Stimulated activated memory B cell treated with anti-CD40 and anti-IgM and Interleukin-4, amounts not matched to agents 10 μg/mL and 1 μg/mL and 100 μg/mL, for 72 hours (primary cell): ENCODE results near the gene SCN5A.

Source experiments
- ATAC-seq: fragments of 150-1000 bp; cut with Tn5 transposase; 2 replicates; pipeline ENCODE4 v1.10.0; 2021
- H3K27ac Mint-ChIP-seq: one replicate; pipeline ENCODE4 v1.8.0; 2022; ENCODE audit warnings: mild to moderate bottlenecking, mixed read lengths
- H3K27me3 Mint-ChIP-seq: one replicate; pipeline ENCODE4 v1.8.0; 2022; ENCODE audit warnings: mixed read lengths
- H3K36me3 Mint-ChIP-seq: one replicate; pipeline ENCODE4 v1.8.0; 2022; ENCODE audit warnings: mixed read lengths
- H3K4me1 Mint-ChIP-seq: one replicate; pipeline ENCODE4 v1.8.0; 2022; ENCODE audit warnings: mixed read lengths
- H3K4me3 Mint-ChIP-seq: one replicate; pipeline ENCODE4 v1.8.0; 2022; ENCODE audit warnings: mild to moderate bottlenecking, moderate library complexity, mixed read lengths
- H3K9me3 Mint-ChIP-seq: one replicate; pipeline ENCODE4 v1.8.0; 2022; ENCODE audit warnings: mixed read lengths

Gene SCN5A

DNA sequence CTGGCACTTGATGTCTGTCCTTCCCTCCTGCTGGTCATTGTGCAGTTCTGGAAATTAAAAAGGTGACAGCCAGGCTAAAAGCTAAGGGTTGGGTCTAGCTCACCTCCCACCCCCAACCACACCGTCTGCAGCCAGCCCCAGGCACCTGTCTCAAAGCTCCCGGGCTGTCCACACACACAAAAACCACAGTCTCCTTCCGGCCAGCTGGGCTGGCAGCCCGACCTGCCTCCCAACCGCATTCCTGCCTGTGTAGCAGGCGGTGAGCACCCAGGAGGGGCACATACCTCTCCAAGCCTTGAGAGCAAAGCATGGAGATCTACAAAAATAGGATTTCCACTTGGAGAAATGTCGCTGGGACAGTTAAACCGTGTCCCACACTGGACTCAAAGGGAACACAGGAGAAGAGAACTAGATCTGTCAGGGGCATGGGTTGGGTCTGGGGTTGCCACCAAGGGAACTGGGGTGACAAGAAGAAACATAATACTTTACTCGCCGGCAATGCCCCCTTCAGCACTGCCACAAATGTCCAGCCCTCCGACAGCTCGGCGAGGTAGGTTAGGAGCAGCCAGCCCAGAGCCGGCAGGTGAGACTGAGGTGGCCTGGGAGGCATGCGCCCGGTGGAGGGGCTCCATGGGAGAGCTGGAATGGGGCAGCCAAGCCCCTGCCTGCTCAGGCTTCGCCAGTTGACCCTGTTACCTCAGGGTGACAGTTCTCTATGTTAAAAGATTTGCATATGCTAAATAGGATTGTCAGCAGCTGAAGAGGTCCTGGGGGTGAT is 101.1 kb downstream of the SCN5A start:
- H3K27me3 Mint-ChIP-seq = no peaks in the 10 kb centered on the region
- H3K36me3 Mint-ChIP-seq = no peaks in the 10 kb centered on the region
- H3K4me1 Mint-ChIP-seq = no peaks in the 10 kb centered on the region
- ATAC-seq = no peak
- no peaks in the 10 kb centered on the region for H3K9me3 Mint-ChIP-seq
- H3K4me3 Mint-ChIP-seq = no peak overlapping the region
- H3K27ac Mint-ChIP-seq = no peak overlapping the region

DNA sequence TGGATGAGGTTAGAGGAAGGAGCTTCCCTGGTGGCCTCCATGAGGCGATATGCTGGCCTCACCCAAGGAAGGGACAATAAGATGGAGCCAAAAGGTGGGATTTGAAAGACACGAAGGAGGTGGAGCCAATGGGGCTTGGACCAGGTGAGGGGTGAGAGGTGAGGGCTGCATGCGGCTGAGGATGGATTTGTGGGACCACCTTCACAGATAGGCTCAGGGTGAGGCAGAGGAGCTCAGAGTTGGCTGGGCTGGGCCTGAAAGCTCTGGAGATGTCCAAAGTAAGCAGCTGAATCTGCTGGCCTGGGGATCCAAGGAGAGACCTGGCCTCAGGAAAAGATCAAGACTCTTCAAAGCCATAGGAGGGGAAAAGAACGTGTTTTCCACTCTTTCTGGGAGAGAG is 103.5 kb downstream of the SCN5A start:
- H3K4me1 Mint-ChIP-seq = no peaks in the 10 kb centered on the region
- no peaks in the 10 kb centered on the region for H3K9me3 Mint-ChIP-seq
- no peak for ATAC-seq
- H3K27ac Mint-ChIP-seq = no peak overlapping the region
- no peaks in the 10 kb centered on the region for H3K36me3 Mint-ChIP-seq
- H3K4me3 Mint-ChIP-seq = no peak overlapping the region
- H3K27me3 Mint-ChIP-seq = no peaks in the 10 kb centered on the region

DNA sequence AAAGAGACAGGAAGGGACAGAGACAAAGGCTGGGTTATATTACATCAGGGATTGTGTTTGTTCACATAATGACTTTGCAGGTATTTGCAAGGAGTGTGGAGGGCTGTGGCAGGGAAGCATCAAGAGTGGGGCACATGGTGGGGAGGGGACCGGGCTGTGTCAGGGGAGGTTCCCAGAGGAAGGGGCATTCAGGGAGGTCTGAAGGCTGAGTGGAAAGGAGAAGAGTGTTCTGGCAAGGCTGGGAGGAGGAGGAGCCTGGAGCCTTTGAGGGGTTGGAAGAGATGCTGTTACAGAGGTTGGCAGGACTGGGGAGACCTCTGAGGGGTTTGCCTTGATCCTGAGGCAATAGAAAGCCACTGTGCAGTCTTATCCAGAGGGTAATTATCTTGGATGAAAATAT is 103.9 kb downstream of the SCN5A start:
- Mint-ChIP-seq H3K27ac (no peak overlapping the region), H3K4me3 (no peak overlapping the region), H3K4me1 (no peaks in the 10 kb centered on the region), H3K27me3 (no peaks in the 10 kb centered on the region), H3K36me3 (no peaks in the 10 kb centered on the region), H3K9me3 (no peaks in the 10 kb centered on the region)
- no peak for ATAC-seq

DNA sequence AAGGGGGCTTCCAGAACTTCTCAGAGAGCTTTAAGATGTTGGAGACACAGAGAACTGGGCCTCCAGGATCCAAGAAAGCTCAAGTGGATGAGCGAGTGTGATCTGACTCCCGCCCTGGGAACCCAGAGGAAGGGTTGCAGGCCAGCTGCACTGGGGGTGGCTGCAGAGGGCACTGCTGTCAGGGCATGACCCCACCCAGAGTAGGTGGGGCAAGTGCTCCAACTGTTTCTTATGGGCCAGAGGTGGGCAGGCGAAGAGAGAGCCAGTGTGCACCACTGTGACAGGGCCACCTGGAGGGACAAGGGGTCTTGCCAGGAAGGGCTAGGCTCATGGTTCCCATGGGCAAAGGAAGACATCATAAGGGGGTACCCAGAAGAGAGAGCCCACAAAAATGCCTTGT is 104.6 kb downstream of the SCN5A start:
- H3K27ac Mint-ChIP-seq = no peak overlapping the region
- H3K27me3 Mint-ChIP-seq = no peaks in the 10 kb centered on the region
- H3K4me1 Mint-ChIP-seq = no peaks in the 10 kb centered on the region
- ATAC-seq = no peak
- no peak overlapping the region for H3K4me3 Mint-ChIP-seq
- no peaks in the 10 kb centered on the region for H3K36me3 Mint-ChIP-seq
- H3K9me3 Mint-ChIP-seq = no peaks in the 10 kb centered on the region

DNA sequence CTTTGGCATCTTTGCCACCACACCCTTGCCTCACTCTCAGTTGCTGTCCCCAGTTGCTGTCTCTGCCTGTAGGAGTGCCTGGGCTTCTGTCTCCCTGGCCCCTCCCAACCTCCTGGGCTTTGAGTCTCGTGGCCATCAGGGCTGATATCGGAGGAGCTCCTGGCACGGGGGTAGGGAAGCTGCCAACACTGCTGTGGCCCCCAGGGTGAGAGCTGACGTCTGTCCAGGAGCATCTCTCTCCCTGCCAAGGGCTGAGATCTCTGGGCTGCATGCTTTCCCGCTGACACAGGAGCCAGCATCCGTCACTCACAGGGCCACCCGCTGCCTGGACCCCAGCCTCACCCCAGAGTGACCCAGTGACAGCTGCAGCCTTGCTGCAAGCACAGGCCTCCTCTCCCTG is 105.9 kb downstream of the SCN5A start:
- no peak for ATAC-seq
- no peak overlapping the region for H3K27ac Mint-ChIP-seq
- no peak overlapping the region for H3K4me3 Mint-ChIP-seq
- H3K27me3 Mint-ChIP-seq = no peaks in the 10 kb centered on the region
- H3K4me1 Mint-ChIP-seq = no peaks in the 10 kb centered on the region
- no peaks in the 10 kb centered on the region for H3K36me3 Mint-ChIP-seq
- H3K9me3 Mint-ChIP-seq = no peaks in the 10 kb centered on the region

DNA sequence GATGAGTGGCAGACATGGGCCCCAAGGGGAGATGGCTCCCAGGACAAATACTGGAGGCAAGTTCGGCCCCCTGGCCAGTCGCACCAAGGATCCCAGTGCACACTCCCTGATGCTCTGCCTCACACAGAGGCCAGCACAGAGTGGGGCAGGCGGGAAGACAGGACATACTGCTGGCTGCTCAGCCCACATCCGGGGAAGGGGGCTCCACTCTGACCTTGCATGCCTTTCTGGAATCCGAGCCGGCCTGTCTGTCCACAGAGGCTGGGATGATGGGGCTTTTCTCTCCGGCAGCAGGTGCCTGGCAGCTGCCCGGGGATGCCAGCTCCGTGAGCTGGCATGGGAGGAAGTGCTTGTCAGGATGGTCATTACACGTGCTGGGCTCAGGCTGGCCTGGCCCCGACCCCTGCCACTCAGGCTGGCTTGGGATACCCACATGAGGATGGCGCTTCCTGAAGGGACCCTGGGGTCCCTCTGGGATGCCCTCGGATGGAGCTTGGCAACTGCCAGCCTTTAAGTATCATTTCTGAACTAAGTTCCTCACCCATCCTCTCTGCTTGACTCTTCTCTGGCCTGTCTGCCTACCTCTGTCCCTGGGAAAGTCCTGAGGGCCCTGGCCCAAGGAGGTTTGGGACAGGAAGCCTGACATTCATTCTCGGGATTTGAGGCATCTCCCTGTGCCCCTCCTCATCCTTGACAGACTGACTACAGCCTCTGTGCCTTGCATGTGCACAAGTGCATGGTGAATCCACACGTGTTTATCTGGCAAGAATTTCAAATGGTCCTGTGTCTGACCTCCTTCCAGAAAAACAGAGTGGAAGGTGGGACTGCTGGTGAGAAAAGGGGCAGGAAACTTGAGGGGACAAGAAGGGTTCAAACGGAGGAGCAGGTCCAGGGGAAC is 106.8 kb downstream of the SCN5A start:
- no peak for ATAC-seq
- H3K9me3 Mint-ChIP-seq = no peaks in the 10 kb centered on the region
- no peaks in the 10 kb centered on the region for H3K27me3 Mint-ChIP-seq
- no peak overlapping the region for H3K4me3 Mint-ChIP-seq
- H3K36me3 Mint-ChIP-seq = no peaks in the 10 kb centered on the region
- no peaks in the 10 kb centered on the region for H3K4me1 Mint-ChIP-seq
- no peak overlapping the region for H3K27ac Mint-ChIP-seq

DNA sequence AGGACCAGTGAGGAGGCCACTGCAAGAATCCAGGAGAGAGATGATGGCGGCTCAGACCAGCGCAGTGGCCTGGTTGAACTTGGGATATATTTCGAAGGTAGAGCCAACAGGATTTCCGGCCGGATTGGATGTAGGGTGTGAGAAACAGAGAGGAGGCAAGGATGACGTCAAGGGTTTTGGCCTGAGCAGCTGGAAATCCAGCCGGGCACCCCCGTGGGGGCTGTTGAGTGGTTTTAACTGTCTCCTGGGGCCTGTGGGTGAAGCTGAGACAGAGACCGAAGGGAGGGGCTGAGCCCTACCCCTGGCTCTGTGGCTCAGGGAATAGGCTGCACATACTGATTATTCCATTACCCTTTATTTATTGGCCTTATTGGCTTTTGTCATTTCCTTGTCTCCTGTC is 107.7 kb downstream of the SCN5A start:
- no peaks in the 10 kb centered on the region for H3K4me1 Mint-ChIP-seq
- H3K27ac Mint-ChIP-seq = no peak overlapping the region
- H3K27me3 Mint-ChIP-seq = no peaks in the 10 kb centered on the region
- H3K36me3 Mint-ChIP-seq = peaks cover 3% of the 10 kb centered on the region
- no peaks in the 10 kb centered on the region for H3K9me3 Mint-ChIP-seq
- ATAC-seq = no peak
- H3K4me3 Mint-ChIP-seq = no peak overlapping the region

DNA sequence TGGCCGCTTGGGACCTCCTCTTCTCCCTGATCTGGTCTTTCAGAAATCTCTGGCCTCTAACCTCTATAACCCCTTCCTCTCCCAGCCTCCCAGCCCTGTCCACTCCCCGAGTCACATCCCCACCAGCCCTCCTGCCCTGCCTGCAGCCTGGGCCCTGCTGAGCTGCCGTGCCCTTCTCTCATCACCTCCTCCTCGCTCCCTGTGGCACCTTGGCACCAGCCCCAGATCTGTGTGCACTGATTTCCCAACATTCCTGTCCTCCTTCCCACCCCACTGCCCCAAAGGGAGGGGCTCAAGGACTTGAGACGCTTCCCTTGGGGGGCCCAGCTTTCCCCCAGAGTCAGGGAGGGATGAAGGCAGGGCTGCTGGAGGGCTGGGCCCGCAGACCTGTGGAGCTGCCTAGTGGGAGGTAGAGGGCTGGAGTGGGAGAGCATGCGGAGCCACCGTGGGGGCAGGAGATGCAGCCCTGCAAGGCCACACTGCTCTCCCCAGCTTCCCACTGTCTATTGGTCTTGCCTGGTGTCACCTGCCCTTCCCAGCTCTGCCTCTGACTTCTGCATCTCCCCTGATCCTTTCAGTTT is 110.6 kb downstream of the SCN5A start:
- Mint-ChIP-seq H3K4me3 (no peak overlapping the region), H3K4me1 (no peaks in the 10 kb centered on the region), H3K36me3 (peaks cover 23% of the 10 kb centered on the region), H3K27me3 (no peaks in the 10 kb centered on the region), H3K27ac (no peak overlapping the region), H3K9me3 (no peaks in the 10 kb centered on the region)
- ATAC-seq = no peak

DNA sequence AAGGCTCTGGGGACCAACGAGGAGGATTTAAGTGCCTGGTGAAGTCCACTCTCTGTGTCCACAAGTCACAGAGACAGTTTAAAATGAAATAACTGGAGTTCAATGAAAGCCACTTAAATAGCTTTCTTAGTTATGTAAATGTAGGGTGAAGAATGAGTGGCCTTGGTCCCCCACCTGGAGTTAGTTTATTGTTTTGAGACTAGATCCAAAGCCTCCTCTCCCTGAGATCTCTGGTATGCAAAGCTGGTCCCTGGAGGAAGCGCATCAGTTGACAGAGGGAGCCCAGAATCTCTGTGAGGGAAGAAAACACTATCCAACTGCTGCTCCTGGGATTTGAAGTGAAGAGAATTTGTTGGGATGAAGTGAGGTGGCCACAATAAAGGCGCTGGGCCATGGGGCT is 112.8 kb downstream of the SCN5A start:
- no peaks in the 10 kb centered on the region for H3K9me3 Mint-ChIP-seq
- ATAC-seq = no peak
- H3K4me1 Mint-ChIP-seq = no peaks in the 10 kb centered on the region
- peaks cover 39% of the 10 kb centered on the region for H3K36me3 Mint-ChIP-seq
- no peak overlapping the region for H3K4me3 Mint-ChIP-seq
- H3K27me3 Mint-ChIP-seq = no peaks in the 10 kb centered on the region
- no peak overlapping the region for H3K27ac Mint-ChIP-seq

DNA sequence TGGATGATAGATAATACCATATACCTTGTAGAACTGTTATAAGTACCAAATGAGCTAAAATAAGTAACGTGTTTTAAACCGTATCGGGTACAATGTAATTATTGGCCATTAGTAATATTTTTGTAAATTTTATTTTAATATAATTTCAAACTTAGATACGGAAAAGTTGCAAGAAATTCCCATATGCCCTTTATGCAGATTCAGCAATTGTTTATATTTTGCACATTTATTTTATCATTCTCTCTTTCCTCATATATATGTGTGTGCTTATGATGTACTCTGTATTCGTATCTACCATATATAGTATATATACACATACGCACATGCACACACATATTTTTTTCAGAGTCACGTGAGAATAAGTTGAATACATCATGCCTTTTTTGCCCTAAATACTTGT is 114.9 kb downstream of the SCN5A start:
- Mint-ChIP-seq H3K4me3 (no peak overlapping the region), H3K4me1 (no peaks in the 10 kb centered on the region), H3K27ac (no peak overlapping the region), H3K9me3 (no peaks in the 10 kb centered on the region), H3K27me3 (no peaks in the 10 kb centered on the region), H3K36me3 (peaks cover 55% of the 10 kb centered on the region)
- ATAC-seq = no peak

DNA sequence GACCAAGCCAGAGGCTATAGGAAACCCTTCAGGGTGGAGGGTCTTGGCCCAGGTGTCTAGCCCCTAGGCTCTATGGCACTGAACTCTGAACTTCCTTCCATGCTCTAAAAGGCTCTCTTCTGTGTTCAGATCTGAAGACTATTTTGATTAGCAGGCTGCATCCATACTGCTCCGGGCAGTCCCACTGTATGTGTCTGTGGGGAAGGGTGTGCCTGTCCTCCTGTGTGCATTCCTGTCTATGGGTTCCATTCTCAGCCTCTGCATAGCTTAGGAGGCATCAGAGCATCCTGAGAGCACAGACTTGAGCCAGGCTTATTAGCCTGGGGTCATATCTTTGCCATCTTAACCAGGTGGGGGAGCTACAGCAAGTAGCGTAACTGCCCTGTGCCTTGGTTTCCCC is 115.3 kb downstream of the SCN5A start:
- H3K9me3 Mint-ChIP-seq = no peaks in the 10 kb centered on the region
- no peak overlapping the region for H3K4me3 Mint-ChIP-seq
- H3K27me3 Mint-ChIP-seq = no peaks in the 10 kb centered on the region
- H3K4me1 Mint-ChIP-seq = no peaks in the 10 kb centered on the region
- ATAC-seq = no peak
- peaks cover 57% of the 10 kb centered on the region for H3K36me3 Mint-ChIP-seq
- H3K27ac Mint-ChIP-seq = no peak overlapping the region

DNA sequence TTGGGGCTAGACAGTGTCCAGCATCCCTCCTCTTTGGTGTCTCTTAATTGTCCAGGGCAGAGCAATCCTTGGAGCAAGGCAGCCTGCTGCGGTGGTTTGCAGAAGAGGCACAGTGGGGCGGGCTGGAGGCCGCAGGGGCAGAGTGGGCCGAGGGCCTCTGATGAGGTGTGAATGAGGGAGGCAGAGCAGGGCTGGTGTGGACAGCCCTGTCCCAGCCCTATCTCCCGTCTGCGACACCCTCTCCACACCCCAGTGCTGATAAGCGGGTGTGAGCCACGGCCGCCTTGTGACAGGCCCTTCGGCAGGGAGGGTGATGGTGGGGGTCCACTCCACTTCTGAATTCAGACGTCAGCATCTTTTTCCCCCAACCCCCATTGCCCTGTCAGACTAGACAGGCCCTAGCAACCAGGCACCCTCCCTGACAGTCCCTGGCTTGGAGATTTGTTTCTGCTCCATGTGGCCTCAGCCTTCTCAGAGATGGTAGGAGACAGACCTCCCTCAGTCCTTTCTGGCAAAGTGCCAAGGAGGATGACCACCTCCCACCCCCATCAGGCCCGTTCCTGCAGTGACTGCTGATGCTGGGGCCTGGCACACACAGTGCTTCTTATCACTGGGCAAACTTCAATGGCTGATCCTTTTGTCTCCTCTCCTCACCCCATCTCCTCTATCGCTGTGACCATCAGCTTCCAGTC is 116.1 kb downstream of the SCN5A start:
- Mint-ChIP-seq H3K36me3 (peaks cover 59% of the 10 kb centered on the region), H3K27me3 (no peaks in the 10 kb centered on the region), H3K9me3 (no peaks in the 10 kb centered on the region), H3K27ac (no peak overlapping the region), H3K4me1 (no peaks in the 10 kb centered on the region), H3K4me3 (no peak overlapping the region)
- ATAC-seq = no peak

DNA sequence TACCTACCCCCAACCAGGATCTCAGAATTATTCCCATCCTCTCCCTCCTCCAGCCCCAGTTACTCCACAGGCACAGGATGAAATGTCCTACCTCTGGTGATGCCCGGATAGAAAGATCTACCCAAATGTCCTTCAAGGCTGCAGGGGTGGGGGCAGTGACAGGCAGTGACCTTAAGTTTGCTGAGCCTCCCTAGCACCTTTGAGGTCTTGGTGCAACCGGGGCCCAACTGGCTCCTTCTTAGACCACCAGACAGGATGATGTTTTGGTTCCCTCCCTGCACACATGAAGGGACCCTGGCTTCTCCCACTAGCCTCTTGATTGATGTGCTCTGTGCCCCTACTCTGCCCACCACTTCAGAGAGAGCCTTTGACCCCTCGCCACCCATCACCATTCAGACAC is 117.0 kb downstream of the SCN5A start:
- ATAC-seq = no peak
- Mint-ChIP-seq H3K36me3 (peaks cover 68% of the 10 kb centered on the region), H3K9me3 (no peaks in the 10 kb centered on the region), H3K4me1 (no peaks in the 10 kb centered on the region), H3K27me3 (no peaks in the 10 kb centered on the region), H3K4me3 (no peak overlapping the region), H3K27ac (no peak overlapping the region)

DNA sequence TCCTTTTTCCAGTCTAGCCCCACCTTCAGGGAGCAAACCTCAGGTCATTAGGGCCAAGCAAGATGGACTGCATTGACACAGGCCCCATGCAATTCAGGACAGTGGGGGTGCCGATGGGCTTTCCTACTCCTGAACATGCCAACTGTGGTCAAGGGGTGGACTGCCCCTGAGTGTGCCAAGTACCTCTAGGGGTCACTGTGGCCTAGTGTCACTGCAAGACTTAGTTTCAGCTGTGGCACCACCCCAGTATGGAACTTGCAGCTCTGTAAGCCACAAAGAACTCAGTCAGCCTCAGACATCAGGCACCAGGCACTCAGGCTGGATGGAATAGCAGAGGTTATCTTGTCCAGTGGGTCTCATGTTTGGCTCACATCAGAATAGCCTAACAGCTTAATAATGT is 121.0 kb downstream of the SCN5A start:
- Mint-ChIP-seq H3K9me3 (no peaks in the 10 kb centered on the region), H3K27me3 (no peaks in the 10 kb centered on the region), H3K4me3 (no peak overlapping the region), H3K27ac (no peak overlapping the region), H3K4me1 (no peaks in the 10 kb centered on the region), H3K36me3 (peaks cover 82% of the 10 kb centered on the region)
- ATAC-seq = no peak

DNA sequence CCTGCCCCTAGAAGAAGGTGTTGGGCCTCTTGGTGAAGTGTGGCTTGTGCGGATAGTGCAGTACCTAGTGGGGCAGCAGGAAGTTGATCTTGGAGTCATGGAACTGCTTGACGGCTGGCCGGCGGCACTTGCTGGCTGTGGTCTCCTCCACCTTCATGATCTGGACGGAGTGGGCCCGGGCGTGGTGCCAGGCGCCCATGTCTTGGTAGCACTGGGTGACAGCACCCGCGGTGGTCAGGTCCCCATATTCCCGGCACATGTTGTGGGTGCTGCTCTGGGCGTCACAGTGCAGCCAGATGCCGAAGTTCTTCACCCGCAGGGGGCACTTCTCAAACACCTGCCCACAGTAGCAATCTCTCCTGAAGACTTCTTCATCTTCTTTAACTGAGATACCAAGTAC is 122.7 kb downstream of the SCN5A start:
- no peak for ATAC-seq
- H3K36me3 Mint-ChIP-seq = peaks cover 68% of the 10 kb centered on the region
- H3K4me1 Mint-ChIP-seq = no peaks in the 10 kb centered on the region
- no peak overlapping the region for H3K4me3 Mint-ChIP-seq
- H3K27me3 Mint-ChIP-seq = no peaks in the 10 kb centered on the region
- no peak overlapping the region for H3K27ac Mint-ChIP-seq
- no peaks in the 10 kb centered on the region for H3K9me3 Mint-ChIP-seq
